GM23338 (cell line): ENCODE data around the gene CYP4F8. TPM values are rescaled to one million over a fixed set of nuclear protein-coding genes. Genes with fewer than 3 reads are reported as not detected.

Experiments used
- ATAC-seq: fragments of 200-7000 bp; cut with Tn5 transposase; 3 replicates; pipeline ENCODE4 v1.9.1; 2020
- DNase-seq: peaks from one replicate; pipeline ENCODE4 v3.0.0-alpha.2; 2015; ENCODE audit warnings: low spot score
- H2AFZ ChIP-seq: fragments of 200-600 bp; sonication (generic); 2 replicates; pipeline ENCODE4 v1.8.0; 2016; ENCODE audit warnings: antibody characterized with exemption, mild to moderate bottlenecking, moderate library complexity
- H3F3A ChIP-seq: fragments of 200-600 bp; sonication (generic); replicated peaks from 2 replicates; pipeline ENCODE4 v1.8.0; 2017; ENCODE audit warnings: antibody characterized with exemption, mixed run types, low read depth
- H3K27ac ChIP-seq: fragments of 200-600 bp; sonication (generic); 2 replicates; pipeline ENCODE4 v1.6.1; 2016; ENCODE audit warnings: low read depth
- H3K27me3 ChIP-seq: fragments of 200-600 bp; sonication (generic); 2 replicates; pipeline ENCODE4 v1.8.0; 2016; ENCODE audit warnings: mild to moderate bottlenecking, mixed run types, moderate library complexity; ENCODE audit not compliant: insufficient read depth
- H3K36me3 ChIP-seq: fragments of 200-600 bp; sonication (generic); 2 replicates; pipeline ENCODE4 v1.8.0; 2016; ENCODE audit warnings: mild to moderate bottlenecking; ENCODE audit not compliant: insufficient read depth
- H3K4me1 ChIP-seq: fragments of 200-600 bp; sonication (generic); 2 replicates; pipeline ENCODE4 v1.8.0; 2016; ENCODE audit warnings: mild to moderate bottlenecking, moderate library complexity; ENCODE audit not compliant: insufficient read depth
- H3K4me2 ChIP-seq: fragments of 200-600 bp; sonication (generic); 2 replicates; pipeline ENCODE4 v1.7.1; 2017; ENCODE audit warnings: mixed run types
- H3K4me3 ChIP-seq: fragments of 200-600 bp; sonication (generic); 2 replicates; pipeline ENCODE4 v1.6.1; 2016; ENCODE audit warnings: mixed run types
- H3K79me2 ChIP-seq: fragments of 200-600 bp; sonication (generic); replicated peaks from 2 replicates; pipeline ENCODE4 v1.8.0; 2017; ENCODE audit warnings: mild to moderate bottlenecking; ENCODE audit not compliant: insufficient read depth
- H3K9me2 ChIP-seq: fragments of 200-600 bp; sonication (generic); 2 replicates; pipeline ENCODE4 v1.8.0; 2017; ENCODE audit not compliant: insufficient read depth
- H4K20me1 ChIP-seq: fragments of 200-600 bp; sonication (generic); replicated peaks from 2 replicates; pipeline ENCODE4 v1.8.0; 2017; ENCODE audit warnings: mild to moderate bottlenecking; ENCODE audit not compliant: insufficient read depth
- H3K27ac Mint-ChIP-seq: 2 replicates; pipeline ENCODE4 v1.8.0; 2020; ENCODE audit warnings: inconsistent platforms, mild to moderate bottlenecking, moderate library complexity, mixed read lengths
- H3K27me3 Mint-ChIP-seq: 3 replicates; pipeline ENCODE4 v1.8.0; 2022; ENCODE audit warnings: low read depth, mild to moderate bottlenecking, moderate library complexity, mixed read lengths, inconsistent platforms; ENCODE audit not compliant: insufficient read depth, poor library complexity
- H3K36me3 Mint-ChIP-seq: 3 replicates; pipeline ENCODE4 v1.8.0; 2021; ENCODE audit warnings: low read depth, mild to moderate bottlenecking, inconsistent platforms, moderate library complexity, mixed read lengths
- H3K4me1 Mint-ChIP-seq: 3 replicates; pipeline ENCODE4 v1.8.0; 2020; ENCODE audit warnings: mild to moderate bottlenecking, inconsistent platforms, mixed read lengths
- H3K4me3 Mint-ChIP-seq: 3 replicates; pipeline ENCODE4 v1.8.0; 2021; ENCODE audit warnings: moderate library complexity, mild to moderate bottlenecking, inconsistent platforms, mixed read lengths
- H3K9me3 Mint-ChIP-seq: 3 replicates; pipeline ENCODE4 v1.8.0; 2020; ENCODE audit warnings: moderate library complexity, mild to moderate bottlenecking, inconsistent platforms, mixed read lengths
- CREB1 ChIP-seq: fragments of 250-450 bp; sonication (Bioruptor Pico); IDR thresholded peaks from 2 replicates; pipeline ENCODE4 v1.5.0; 2020; ENCODE audit warnings: low read depth, mild to moderate bottlenecking, moderate library complexity
- EZH2 ChIP-seq: fragments of 200-600 bp; sonication (generic); IDR thresholded peaks from one replicate; pipeline ENCODE4 v1.8.0; 2017; ENCODE audit warnings: antibody characterized with exemption, mild to moderate bottlenecking, low read depth; ENCODE audit not compliant: unreplicated experiment
- EZH2phosphoT487 ChIP-seq: fragments of 200-600 bp; sonication (generic); IDR thresholded peaks from one replicate; pipeline ENCODE4 v1.8.1; 2018; ENCODE audit warnings: antibody characterized with exemption; ENCODE audit not compliant: unreplicated experiment
- JUNB ChIP-seq: IDR thresholded peaks from one replicate; pipeline ENCODE4 v1.6.1; 2016; ENCODE audit warnings: antibody characterized with exemption; ENCODE audit not compliant: unreplicated experiment
- NANOG ChIP-seq: IDR thresholded peaks from 2 replicates; pipeline ENCODE4 v1.6.1; 2016; ENCODE audit warnings: antibody characterized with exemption, borderline replicate concordance
- POLR2AphosphoS5 ChIP-seq: IDR thresholded peaks from 2 replicates; pipeline ENCODE4 v1.6.1; 2016; ENCODE audit warnings: antibody characterized with exemption, low read depth
- STAT1 ChIP-seq: IDR thresholded peaks from one replicate; pipeline ENCODE4 v1.6.1; 2016; ENCODE audit warnings: antibody characterized with exemption; ENCODE audit not compliant: unreplicated experiment
- ZNF114 ChIP-seq: fragments of 250-450 bp; sonication (Bioruptor Pico); IDR thresholded peaks from 2 replicates; pipeline ENCODE4 v1.5.0; 2020; ENCODE audit warnings: mild to moderate bottlenecking, moderate library complexity
- ZNF331 ChIP-seq: fragments of 250-450 bp; sonication (Bioruptor Pico); IDR thresholded peaks from 2 replicates; pipeline ENCODE4 v1.5.0; 2020; ENCODE audit warnings: low read depth, mild to moderate bottlenecking, moderate library complexity
- polyA plus RNA-seq: library from polyadenylated mRNA; unstranded; fragments of >200 nt; fragmentation: Nextera tagmentation; extraction: Ambion mirVana; gene quantifications from 2 replicates; pipeline ENCODE4 v1.2.1, GENCODE V29; 2016
- total RNA-seq: library from RNA; depleted of rRNA; stranded (reverse); fragments of >200 nt; shearing (Covaris generic); gene quantifications from 2 replicates; pipeline ENCODE4 v1.2.3, GENCODE V29; 2014
- TF ChIP-seq, protein P1 (sequence below): IDR thresholded peaks from 2 replicates; pipeline ENCODE4 v1.6.1; 2016; ENCODE audit warnings: antibody characterized with exemption
- TF ChIP-seq, protein P2 (sequence below): fragments of 250-450 bp; sonication (Bioruptor Pico); IDR thresholded peaks from 2 replicates; pipeline ENCODE4 v1.5.0; 2020; ENCODE audit warnings: mild to moderate bottlenecking, moderate library complexity
- TF ChIP-seq, protein P3 (sequence below), 2 experiments: fragments of 200-600 bp in 1 of 2; sonication (generic) in 1 of 2; conservative IDR thresholded peaks; 2 replicates each; pipeline versions ENCODE4 v1.5.1 to v1.6.1; 2016 to 2017; ENCODE audit warnings: antibody characterized with exemption in 2 of 2, low read depth in 2 of 2, mild to moderate bottlenecking in 2 of 2, moderate library complexity in 1 of 2
- TF ChIP-seq, protein P4 (sequence below): IDR thresholded peaks from one replicate; pipeline ENCODE4 v1.6.1; 2018; ENCODE audit warnings: antibody characterized with exemption; ENCODE audit not compliant: unreplicated experiment

The CYP4F8 gene
- total and polyA plus RNA-seq, 2 experiments from 2014 or later, result not detected

DNA sequence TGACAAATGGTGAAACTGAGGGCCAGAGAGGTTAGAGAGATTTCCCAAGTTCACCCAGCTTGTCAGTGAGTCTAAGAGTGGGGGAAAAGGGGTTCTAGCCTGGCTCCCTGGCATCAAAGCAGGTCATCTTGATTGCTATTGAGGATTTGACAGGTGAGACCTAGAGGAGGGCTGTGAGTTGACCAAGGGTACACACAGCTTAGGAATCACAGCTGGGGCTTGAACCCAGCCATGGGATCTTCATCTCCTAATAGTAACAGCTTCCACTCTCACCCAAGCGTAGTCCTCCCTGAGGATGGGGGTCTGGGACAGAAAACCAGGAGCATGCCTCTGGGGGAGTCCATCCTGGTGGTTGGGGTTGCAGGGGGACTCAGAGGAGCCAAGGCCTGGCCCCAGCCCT lies 6.8 kb downstream of the CYP4F8 start:
- Mint-ChIP-seq H3K9me3 (peaks cover 93% of the 10 kb centered on the region), H3K4me1 (no peaks in the 10 kb centered on the region), H3K36me3 (peaks cover 30% of the 10 kb centered on the region), H3K27ac (no peak overlapping the region), H3K4me3 (no peak overlapping the region), H3K27me3 (peaks cover 11% of the 10 kb centered on the region)
- Histone ChIP-seq H3K4me1 (no peaks in the 10 kb centered on the region), H3K4me2 (no peak overlapping the region), H3K4me3 (no peak overlapping the region), H3K27ac (no peak overlapping the region), H3K79me2 (no peaks in the 10 kb centered on the region), H3F3A (no peaks in the 10 kb centered on the region), H3K36me3 (no peaks in the 10 kb centered on the region), H3K27me3 (no peaks in the 10 kb centered on the region), H4K20me1 (no peaks in the 10 kb centered on the region), H2AFZ (no peak overlapping the region), H3K9me2 (no peaks in the 10 kb centered on the region)
- no peak for DNase-seq
- no peak for ATAC-seq
- TF ChIP-seq EZH2phosphoT487 (no peak), POLR2AphosphoS5 (no peak), ZNF114 (CRISPR knock-in tag) (no peak), CREB1 (CRISPR knock-in tag) (no peak), ZNF331 (CRISPR knock-in tag) (no peak), EZH2 (no peak), NANOG (no peak), JUNB (no peak), STAT1 (no peak)
- TF ChIP-seq, protein P1, sequence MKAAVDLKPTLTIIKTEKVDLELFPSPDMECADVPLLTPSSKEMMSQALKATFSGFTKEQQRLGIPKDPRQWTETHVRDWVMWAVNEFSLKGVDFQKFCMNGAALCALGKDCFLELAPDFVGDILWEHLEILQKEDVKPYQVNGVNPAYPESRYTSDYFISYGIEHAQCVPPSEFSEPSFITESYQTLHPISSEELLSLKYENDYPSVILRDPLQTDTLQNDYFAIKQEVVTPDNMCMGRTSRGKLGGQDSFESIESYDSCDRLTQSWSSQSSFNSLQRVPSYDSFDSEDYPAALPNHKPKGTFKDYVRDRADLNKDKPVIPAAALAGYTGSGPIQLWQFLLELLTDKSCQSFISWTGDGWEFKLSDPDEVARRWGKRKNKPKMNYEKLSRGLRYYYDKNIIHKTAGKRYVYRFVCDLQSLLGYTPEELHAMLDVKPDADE, result no peak
- TF ChIP-seq, protein P2, sequence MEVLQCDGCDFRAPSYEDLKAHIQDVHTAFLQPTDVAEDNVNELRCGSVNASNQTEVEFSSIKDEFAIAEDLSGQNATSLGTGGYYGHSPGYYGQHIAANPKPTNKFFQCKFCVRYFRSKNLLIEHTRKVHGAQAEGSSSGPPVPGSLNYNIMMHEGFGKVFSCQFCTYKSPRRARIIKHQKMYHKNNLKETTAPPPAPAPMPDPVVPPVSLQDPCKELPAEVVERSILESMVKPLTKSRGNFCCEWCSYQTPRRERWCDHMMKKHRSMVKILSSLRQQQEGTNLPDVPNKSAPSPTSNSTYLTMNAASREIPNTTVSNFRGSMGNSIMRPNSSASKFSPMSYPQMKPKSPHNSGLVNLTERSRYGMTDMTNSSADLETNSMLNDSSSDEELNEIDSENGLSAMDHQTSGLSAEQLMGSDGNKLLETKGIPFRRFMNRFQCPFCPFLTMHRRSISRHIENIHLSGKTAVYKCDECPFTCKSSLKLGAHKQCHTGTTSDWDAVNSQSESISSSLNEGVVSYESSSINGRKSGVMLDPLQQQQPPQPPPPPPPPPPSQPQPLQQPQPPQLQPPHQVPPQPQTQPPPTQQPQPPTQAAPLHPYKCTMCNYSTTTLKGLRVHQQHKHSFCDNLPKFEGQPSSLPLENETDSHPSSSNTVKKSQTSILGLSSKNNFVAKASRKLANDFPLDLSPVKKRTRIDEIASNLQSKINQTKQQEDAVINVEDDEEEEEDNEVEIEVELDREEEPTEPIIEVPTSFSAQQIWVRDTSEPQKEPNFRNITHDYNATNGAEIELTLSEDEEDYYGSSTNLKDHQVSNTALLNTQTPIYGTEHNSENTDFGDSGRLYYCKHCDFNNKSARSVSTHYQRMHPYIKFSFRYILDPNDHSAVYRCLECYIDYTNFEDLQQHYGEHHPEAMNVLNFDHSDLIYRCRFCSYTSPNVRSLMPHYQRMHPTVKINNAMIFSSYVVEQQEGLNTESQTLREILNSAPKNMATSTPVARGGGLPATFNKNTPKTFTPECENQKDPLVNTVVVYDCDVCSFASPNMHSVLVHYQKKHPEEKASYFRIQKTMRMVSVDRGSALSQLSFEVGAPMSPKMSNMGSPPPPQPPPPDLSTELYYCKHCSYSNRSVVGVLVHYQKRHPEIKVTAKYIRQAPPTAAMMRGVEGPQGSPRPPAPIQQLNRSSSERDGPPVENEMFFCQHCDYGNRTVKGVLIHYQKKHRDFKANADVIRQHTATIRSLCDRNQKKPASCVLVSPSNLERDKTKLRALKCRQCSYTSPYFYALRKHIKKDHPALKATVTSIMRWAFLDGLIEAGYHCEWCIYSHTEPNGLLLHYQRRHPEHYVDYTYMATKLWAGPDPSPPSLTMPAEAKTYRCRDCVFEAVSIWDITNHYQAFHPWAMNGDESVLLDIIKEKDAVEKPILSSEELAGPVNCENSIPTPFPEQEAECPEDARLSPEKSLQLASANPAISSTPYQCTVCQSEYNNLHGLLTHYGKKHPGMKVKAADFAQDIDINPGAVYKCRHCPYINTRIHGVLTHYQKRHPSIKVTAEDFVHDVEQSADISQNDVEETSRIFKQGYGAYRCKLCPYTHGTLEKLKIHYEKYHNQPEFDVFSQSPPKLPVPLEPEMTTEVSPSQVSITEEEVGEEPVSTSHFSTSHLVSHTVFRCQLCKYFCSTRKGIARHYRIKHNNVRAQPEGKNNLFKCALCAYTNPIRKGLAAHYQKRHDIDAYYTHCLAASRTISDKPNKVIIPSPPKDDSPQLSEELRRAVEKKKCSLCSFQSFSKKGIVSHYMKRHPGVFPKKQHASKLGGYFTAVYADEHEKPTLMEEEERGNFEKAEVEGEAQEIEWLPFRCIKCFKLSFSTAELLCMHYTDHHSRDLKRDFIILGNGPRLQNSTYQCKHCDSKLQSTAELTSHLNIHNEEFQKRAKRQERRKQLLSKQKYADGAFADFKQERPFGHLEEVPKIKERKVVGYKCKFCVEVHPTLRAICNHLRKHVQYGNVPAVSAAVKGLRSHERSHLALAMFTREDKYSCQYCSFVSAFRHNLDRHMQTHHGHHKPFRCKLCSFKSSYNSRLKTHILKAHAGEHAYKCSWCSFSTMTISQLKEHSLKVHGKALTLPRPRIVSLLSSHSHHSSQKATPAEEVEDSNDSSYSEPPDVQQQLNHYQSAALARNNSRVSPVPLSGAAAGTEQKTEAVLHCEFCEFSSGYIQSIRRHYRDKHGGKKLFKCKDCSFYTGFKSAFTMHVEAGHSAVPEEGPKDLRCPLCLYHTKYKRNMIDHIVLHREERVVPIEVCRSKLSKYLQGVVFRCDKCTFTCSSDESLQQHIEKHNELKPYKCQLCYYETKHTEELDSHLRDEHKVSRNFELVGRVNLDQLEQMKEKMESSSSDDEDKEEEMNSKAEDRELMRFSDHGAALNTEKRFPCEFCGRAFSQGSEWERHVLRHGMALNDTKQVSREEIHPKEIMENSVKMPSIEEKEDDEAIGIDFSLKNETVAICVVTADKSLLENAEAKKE, result no peak
- TF ChIP-seq, protein P3, sequence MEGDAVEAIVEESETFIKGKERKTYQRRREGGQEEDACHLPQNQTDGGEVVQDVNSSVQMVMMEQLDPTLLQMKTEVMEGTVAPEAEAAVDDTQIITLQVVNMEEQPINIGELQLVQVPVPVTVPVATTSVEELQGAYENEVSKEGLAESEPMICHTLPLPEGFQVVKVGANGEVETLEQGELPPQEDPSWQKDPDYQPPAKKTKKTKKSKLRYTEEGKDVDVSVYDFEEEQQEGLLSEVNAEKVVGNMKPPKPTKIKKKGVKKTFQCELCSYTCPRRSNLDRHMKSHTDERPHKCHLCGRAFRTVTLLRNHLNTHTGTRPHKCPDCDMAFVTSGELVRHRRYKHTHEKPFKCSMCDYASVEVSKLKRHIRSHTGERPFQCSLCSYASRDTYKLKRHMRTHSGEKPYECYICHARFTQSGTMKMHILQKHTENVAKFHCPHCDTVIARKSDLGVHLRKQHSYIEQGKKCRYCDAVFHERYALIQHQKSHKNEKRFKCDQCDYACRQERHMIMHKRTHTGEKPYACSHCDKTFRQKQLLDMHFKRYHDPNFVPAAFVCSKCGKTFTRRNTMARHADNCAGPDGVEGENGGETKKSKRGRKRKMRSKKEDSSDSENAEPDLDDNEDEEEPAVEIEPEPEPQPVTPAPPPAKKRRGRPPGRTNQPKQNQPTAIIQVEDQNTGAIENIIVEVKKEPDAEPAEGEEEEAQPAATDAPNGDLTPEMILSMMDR (conservative IDR thresholded peaks at IDR 0.05; ENCODE audit: low read depth in 2 of 2), result no peak
- TF ChIP-seq, protein P4, sequence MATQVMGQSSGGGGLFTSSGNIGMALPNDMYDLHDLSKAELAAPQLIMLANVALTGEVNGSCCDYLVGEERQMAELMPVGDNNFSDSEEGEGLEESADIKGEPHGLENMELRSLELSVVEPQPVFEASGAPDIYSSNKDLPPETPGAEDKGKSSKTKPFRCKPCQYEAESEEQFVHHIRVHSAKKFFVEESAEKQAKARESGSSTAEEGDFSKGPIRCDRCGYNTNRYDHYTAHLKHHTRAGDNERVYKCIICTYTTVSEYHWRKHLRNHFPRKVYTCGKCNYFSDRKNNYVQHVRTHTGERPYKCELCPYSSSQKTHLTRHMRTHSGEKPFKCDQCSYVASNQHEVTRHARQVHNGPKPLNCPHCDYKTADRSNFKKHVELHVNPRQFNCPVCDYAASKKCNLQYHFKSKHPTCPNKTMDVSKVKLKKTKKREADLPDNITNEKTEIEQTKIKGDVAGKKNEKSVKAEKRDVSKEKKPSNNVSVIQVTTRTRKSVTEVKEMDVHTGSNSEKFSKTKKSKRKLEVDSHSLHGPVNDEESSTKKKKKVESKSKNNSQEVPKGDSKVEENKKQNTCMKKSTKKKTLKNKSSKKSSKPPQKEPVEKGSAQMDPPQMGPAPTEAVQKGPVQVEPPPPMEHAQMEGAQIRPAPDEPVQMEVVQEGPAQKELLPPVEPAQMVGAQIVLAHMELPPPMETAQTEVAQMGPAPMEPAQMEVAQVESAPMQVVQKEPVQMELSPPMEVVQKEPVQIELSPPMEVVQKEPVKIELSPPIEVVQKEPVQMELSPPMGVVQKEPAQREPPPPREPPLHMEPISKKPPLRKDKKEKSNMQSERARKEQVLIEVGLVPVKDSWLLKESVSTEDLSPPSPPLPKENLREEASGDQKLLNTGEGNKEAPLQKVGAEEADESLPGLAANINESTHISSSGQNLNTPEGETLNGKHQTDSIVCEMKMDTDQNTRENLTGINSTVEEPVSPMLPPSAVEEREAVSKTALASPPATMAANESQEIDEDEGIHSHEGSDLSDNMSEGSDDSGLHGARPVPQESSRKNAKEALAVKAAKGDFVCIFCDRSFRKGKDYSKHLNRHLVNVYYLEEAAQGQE, result no peak
